ENCODE data around the gene HEXIM1.

HEXIM1 gene

GRCh38 chr17:45127548-45128300 is 20.6 kb upstream of the HEXIM1 start:
- Histone ChIP-seq H3K27me3 (no peaks in the 10 kb centered on the region), H3K4me1 (peaks cover 14% of the 10 kb centered on the region), H3K9me3 (no peaks in the 10 kb centered on the region), H3K4me3 (ENCODE audit: low read depth, low read length) (no peak overlapping the region), H3K36me3 (no peaks in the 10 kb centered on the region)
- no peak for TF ChIP-seq CTCF (IDR thresholded peaks at IDR 0.05; ENCODE audit: low read depth, low read length)
- peak; percentile 49 for DNase-seq

GRCh38 chr17:45128331-45128730 is 19.9 kb upstream of the HEXIM1 start:
- Histone ChIP-seq H3K36me3 (no peaks in the 10 kb centered on the region), H3K4me3 (ENCODE audit: low read depth, low read length) (no peak overlapping the region), H3K4me1 (peaks cover 14% of the 10 kb centered on the region), H3K9me3 (no peaks in the 10 kb centered on the region), H3K27me3 (no peaks in the 10 kb centered on the region)
- no peak for TF ChIP-seq CTCF (IDR thresholded peaks at IDR 0.05; ENCODE audit: low read depth, low read length)
- DNase-seq = no peak

- H3K27me3 ChIP-seq = no peaks in the 10 kb centered on the region
- no peaks in the 10 kb centered on the region for H3K36me3 ChIP-seq
- no peak for TF ChIP-seq CTCF (IDR thresholded peaks at IDR 0.05; ENCODE audit: low read depth, low read length)
- H3K4me3 ChIP-seq (ENCODE audit: low read depth, low read length) = no peak overlapping the region
- H3K4me1 ChIP-seq = peaks cover 7% of the 10 kb centered on the region
- no peaks in the 10 kb centered on the region for H3K9me3 ChIP-seq
- DNase-seq = no peak
Measured at GRCh38 chr17:45128989-45129388, 19.3 kb upstream of the HEXIM1 start.

- no peak for DNase-seq
- Histone ChIP-seq H3K9me3 (no peaks in the 10 kb centered on the region), H3K4me1 (peaks cover 2% of the 10 kb centered on the region), H3K27me3 (no peaks in the 10 kb centered on the region), H3K36me3 (no peaks in the 10 kb centered on the region), H3K4me3 (ENCODE audit: low read depth, low read length) (no peak overlapping the region)
- no peak for TF ChIP-seq CTCF (IDR thresholded peaks at IDR 0.05; ENCODE audit: low read depth, low read length)
Measured at GRCh38 chr17:45129426-45129939, 18.8 kb upstream of the HEXIM1 start.

- Histone ChIP-seq H3K4me1 (no peaks in the 10 kb centered on the region), H3K36me3 (no peaks in the 10 kb centered on the region), H3K27me3 (no peaks in the 10 kb centered on the region), H3K4me3 (ENCODE audit: low read depth, low read length) (no peak overlapping the region), H3K9me3 (no peaks in the 10 kb centered on the region)
- no peak for DNase-seq
- no peak for TF ChIP-seq CTCF (IDR thresholded peaks at IDR 0.05; ENCODE audit: low read depth, low read length)
Measured at GRCh38 chr17:45129940-45130680, 18.2 kb upstream of the HEXIM1 start.

Data from BE2C (cell line).